Measurements from ENCODE around the gene CACNB1.

DNA sequence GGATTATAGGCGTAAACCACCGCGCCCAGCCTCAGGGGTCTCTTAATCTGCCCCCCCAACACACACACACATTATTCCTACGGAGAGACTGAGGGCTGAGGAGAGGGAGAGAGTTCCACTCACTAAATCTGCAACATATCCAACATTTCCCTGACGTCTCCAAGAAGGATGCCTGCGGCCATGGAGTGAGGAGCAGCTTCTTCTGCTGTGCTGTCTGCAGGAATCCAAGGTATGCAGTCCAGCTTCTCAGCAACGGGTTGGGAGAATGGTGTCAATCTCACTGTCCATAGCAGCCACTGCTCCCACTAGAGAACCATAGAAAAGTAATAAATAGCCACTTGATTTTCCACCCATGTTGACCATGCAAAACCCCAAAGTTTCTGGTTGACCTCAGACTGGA, 41.0 kb downstream of the CACNB1 start:
- TF ChIP-seq ZNF780A (CRISPR knock-in tag; IDR thresholded peaks at IDR 0.05): no peak
- TF ChIP-seq POLR2A (IDR thresholded peaks at IDR 0.05; ENCODE audit: insufficient read depth in 1 of 2, low read depth in 2 of 2, low read length in 2 of 2): no peak
- TF ChIP-seq, protein P1, sequence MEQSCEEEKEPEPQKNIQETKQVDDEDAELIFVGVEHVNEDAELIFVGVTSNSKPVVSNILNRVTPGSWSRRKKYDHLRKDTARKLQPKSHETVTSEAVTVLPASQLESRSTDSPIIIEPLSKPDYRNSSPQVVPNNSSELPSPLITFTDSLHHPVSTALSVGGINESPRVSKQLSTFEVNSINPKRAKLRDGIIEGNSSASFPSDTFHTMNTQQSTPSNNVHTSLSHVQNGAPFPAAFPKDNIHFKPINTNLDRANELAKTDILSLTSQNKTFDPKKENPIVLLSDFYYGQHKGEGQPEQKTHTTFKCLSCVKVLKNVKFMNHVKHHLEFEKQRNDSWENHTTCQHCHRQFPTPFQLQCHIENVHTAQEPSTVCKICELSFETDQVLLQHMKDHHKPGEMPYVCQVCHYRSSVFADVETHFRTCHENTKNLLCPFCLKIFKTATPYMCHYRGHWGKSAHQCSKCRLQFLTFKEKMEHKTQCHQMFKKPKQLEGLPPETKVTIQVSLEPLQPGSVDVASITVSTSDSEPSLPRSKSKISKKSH (CRISPR knock-in tag; IDR thresholded peaks at IDR 0.05; ENCODE audit: borderline replicate concordance): no peak
- TF ChIP-seq MAFK (conservative IDR thresholded peaks at IDR 0.05 in 1 of 2, IDR thresholded peaks at IDR 0.05 in 1 of 2; ENCODE audit: low read length in 2 of 2): no peak
- TF ChIP-seq YY1 (IDR thresholded peaks at IDR 0.05; ENCODE audit: insufficient read depth, insufficient replicate concordance, low read depth, low read length): no peak
- TF ChIP-seq, protein P2, sequence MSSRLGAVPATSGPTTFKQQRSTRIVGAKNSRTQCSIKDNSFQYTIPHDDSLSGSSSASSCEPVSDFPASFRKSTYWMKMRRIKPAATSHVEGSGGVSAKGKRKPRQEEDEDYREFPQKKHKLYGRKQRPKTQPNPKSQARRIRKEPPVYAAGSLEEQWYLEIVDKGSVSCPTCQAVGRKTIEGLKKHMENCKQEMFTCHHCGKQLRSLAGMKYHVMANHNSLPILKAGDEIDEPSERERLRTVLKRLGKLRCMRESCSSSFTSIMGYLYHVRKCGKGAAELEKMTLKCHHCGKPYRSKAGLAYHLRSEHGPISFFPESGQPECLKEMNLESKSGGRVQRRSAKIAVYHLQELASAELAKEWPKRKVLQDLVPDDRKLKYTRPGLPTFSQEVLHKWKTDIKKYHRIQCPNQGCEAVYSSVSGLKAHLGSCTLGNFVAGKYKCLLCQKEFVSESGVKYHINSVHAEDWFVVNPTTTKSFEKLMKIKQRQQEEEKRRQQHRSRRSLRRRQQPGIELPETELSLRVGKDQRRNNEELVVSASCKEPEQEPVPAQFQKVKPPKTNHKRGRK (CRISPR knock-in tag; IDR thresholded peaks at IDR 0.05): no peak
- TF ChIP-seq TGIF2 (CRISPR knock-in tag; IDR thresholded peaks at IDR 0.05): no peak
- TF ChIP-seq HOXA3 (CRISPR knock-in tag; IDR thresholded peaks at IDR 0.05): no peak
- TF ChIP-seq, protein P3, sequence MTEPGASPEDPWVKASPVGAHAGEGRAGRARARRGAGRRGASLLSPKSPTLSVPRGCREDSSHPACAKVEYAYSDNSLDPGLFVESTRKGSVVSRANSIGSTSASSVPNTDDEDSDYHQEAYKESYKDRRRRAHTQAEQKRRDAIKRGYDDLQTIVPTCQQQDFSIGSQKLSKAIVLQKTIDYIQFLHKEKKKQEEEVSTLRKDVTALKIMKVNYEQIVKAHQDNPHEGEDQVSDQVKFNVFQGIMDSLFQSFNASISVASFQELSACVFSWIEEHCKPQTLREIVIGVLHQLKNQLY (CRISPR knock-in tag; IDR thresholded peaks at IDR 0.05): no peak
- no peak for TF ChIP-seq SP1 (IDR thresholded peaks at IDR 0.05)
- TF ChIP-seq SP1 (CRISPR knock-in tag; IDR thresholded peaks at IDR 0.05): no peak
- TF ChIP-seq ZNF256 (CRISPR knock-in tag; conservative IDR thresholded peaks at IDR 0.05): no peak
- TF ChIP-seq, protein P4, sequence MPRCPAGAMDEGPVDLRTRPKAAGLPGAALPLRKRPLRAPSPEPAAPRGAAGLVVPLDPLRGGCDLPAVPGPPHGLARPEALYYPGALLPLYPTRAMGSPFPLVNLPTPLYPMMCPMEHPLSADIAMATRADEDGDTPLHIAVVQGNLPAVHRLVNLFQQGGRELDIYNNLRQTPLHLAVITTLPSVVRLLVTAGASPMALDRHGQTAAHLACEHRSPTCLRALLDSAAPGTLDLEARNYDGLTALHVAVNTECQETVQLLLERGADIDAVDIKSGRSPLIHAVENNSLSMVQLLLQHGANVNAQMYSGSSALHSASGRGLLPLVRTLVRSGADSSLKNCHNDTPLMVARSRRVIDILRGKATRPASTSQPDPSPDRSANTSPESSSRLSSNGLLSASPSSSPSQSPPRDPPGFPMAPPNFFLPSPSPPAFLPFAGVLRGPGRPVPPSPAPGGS (CRISPR knock-in tag; IDR thresholded peaks at IDR 0.05): no peak
- no peak for TF ChIP-seq PCBP1 (IDR thresholded peaks at IDR 0.05; ENCODE audit: borderline replicate concordance, low read depth, low read length)
- no peak for TF ChIP-seq ELF1 (CRISPR knock-in tag; IDR thresholded peaks at IDR 0.05)
